ENCODE measurements around the gene SPECC1.

GRCh38 chr17:20246692-20247091 lies 237.5 kb downstream of the SPECC1 start:
- no peak for TF ChIP-seq CTCF (conservative IDR thresholded peaks at IDR 0.05; ENCODE audit: low read depth, low read length)
- TF ChIP-seq EZH2phosphoT487 (IDR thresholded peaks at IDR 0.05; ENCODE audit: borderline replicate concordance, low read length), result no peak

Measured in PC-3 (cell line).